KMS-11 (cell line): Measurements from ENCODE around the gene OPN1LW.

Source experiments
- H2AFZ ChIP-seq: fragments of 200-600 bp; sonication (generic); 2 replicates; pipeline ENCODE4 v1.6.1; 2016; ENCODE audit warnings: antibody characterized with exemption, mixed run types, low read depth
- H3K27ac ChIP-seq: fragments of 200-600 bp; sonication (generic); 2 replicates; pipeline ENCODE4 v1.6.1; 2016; ENCODE audit warnings: mild to moderate bottlenecking, mixed run types
- H3K27me3 ChIP-seq: fragments of 200-600 bp; sonication (generic); 2 replicates; pipeline ENCODE4 v1.6.1; 2017; ENCODE audit warnings: mild to moderate bottlenecking, low read depth, mixed run types, moderate library complexity; ENCODE audit not compliant: insufficient read depth
- H3K36me3 ChIP-seq: fragments of 200-600 bp; sonication (generic); 2 replicates; pipeline ENCODE4 v1.6.1; 2017; ENCODE audit warnings: mild to moderate bottlenecking, mixed run types; ENCODE audit not compliant: insufficient read depth
- H3K4me1 ChIP-seq: fragments of 200-600 bp; sonication (generic); 2 replicates; pipeline ENCODE4 v1.6.1; 2016; ENCODE audit warnings: mild to moderate bottlenecking, low read depth, mixed run types; ENCODE audit not compliant: poor library complexity, severe bottlenecking
- H3K4me2 ChIP-seq: fragments of 200-600 bp; sonication (generic); 2 replicates; pipeline ENCODE4 v1.7.0; 2016; ENCODE audit warnings: mild to moderate bottlenecking, mixed run types
- H3K4me3 ChIP-seq: fragments of 200-600 bp; sonication (generic); IDR thresholded peaks from 2 replicates; pipeline ENCODE4 v1.6.1; 2017; ENCODE audit warnings: low read depth, low read length, mixed read lengths; ENCODE audit not compliant: insufficient read depth
- H3K79me2 ChIP-seq: fragments of 200-600 bp; sonication (generic); 2 replicates; pipeline ENCODE4 v1.6.1; 2016; ENCODE audit warnings: low read depth, mixed run types; ENCODE audit not compliant: insufficient read depth
- H3K9ac ChIP-seq: fragments of 200-600 bp; sonication (generic); 2 replicates; pipeline ENCODE4 v1.6.1; 2016; ENCODE audit warnings: mild to moderate bottlenecking, mixed run types
- H4K20me1 ChIP-seq: fragments of 200-600 bp; sonication (generic); 2 replicates; pipeline ENCODE4 v1.6.1; 2016; ENCODE audit warnings: mild to moderate bottlenecking, mixed run types; ENCODE audit not compliant: insufficient read depth
- TF ChIP-seq, protein P1 (sequence below): fragments of 200-600 bp; sonication (generic); conservative IDR thresholded peaks from 2 replicates; pipeline ENCODE4 v1.6.1; 2017; ENCODE audit warnings: low read depth, mild to moderate bottlenecking, antibody characterized with exemption, low read length, moderate library complexity, mixed read lengths

Gene OPN1LW

DNA sequence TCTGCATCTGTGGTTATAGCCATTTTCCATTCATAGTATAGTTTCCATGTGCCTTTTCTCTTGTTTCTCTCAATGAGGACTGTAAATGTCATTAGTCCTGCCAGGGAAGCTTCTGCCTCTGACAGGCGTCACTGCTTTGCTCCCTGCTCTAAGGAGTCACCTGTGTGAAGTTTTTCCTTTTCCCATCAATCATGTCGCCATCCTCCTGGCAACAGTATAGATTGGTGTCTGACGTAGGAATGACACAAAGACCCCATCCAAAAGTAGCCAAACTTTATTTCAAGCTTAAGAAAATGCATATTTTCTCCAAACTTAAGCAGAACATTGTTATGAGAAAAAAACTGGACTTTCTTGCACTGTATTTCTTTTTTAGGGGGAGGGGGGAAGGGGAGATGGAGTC lies 23.5 kb upstream of the OPN1LW start:
- Histone ChIP-seq H4K20me1 (no peaks in the 10 kb centered on the region), H3K4me2 (no peak overlapping the region), H3K27ac (no peak overlapping the region), H3K9ac (no peak overlapping the region), H3K4me1 (peaks cover 8% of the 10 kb centered on the region), H2AFZ (no peak overlapping the region), H3K27me3 (no peaks in the 10 kb centered on the region), H3K79me2 (no peaks in the 10 kb centered on the region), H3K36me3 (no peaks in the 10 kb centered on the region), H3K4me3 (no peak overlapping the region)
- TF ChIP-seq, protein P1, sequence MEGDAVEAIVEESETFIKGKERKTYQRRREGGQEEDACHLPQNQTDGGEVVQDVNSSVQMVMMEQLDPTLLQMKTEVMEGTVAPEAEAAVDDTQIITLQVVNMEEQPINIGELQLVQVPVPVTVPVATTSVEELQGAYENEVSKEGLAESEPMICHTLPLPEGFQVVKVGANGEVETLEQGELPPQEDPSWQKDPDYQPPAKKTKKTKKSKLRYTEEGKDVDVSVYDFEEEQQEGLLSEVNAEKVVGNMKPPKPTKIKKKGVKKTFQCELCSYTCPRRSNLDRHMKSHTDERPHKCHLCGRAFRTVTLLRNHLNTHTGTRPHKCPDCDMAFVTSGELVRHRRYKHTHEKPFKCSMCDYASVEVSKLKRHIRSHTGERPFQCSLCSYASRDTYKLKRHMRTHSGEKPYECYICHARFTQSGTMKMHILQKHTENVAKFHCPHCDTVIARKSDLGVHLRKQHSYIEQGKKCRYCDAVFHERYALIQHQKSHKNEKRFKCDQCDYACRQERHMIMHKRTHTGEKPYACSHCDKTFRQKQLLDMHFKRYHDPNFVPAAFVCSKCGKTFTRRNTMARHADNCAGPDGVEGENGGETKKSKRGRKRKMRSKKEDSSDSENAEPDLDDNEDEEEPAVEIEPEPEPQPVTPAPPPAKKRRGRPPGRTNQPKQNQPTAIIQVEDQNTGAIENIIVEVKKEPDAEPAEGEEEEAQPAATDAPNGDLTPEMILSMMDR, result no peak

DNA sequence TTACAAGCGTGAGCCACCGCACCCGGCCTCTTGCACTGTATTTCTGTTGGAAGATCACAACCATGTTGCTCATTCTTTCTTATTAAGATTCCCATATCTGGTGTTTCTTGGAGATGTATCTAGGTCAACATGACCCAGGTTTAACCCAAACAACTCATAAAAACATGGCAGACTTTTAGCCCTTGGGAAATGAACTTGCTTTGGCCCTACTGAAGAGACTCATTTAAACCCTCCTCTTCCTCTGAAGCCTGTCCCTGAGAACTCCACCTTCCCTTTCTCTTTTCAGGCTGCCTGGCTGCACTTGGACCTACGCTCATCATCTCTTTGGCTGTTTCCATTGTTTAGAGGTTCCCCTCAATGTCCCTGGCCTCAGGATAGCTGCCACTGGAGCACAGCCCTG lies 22.8 kb upstream of the OPN1LW start:
- no peak overlapping the region for H3K9ac ChIP-seq
- H4K20me1 ChIP-seq, result no peaks in the 10 kb centered on the region
- peaks cover 8% of the 10 kb centered on the region for H3K4me1 ChIP-seq
- H3K27ac ChIP-seq, result no peak overlapping the region
- no peaks in the 10 kb centered on the region for H3K79me2 ChIP-seq
- H3K4me3 ChIP-seq, result no peak overlapping the region
- H3K36me3 ChIP-seq, result no peaks in the 10 kb centered on the region
- H3K27me3 ChIP-seq, result no peaks in the 10 kb centered on the region
- no peak overlapping the region for H3K4me2 ChIP-seq
- TF ChIP-seq, protein P1, result no peak
- H2AFZ ChIP-seq, result no peak overlapping the region

DNA sequence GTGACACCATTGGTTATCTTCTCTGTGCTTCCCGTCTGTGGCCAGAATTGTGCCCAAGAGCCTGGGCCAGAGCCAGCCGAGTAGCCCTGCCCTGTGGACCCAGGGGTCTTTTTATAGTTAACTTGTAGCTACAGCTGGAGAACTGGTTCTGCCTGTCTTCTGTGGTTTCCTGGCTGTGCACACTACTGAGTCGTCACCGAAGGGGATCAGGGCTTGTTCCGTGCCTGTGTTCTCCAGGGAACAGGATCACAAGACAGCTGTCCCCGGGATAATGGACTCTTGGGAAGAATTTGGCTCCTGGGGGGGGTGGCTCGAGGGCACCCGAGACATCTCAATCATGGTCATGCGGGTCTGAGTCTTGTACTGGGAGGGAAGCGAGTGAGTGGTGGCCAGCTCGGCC lies 22.1 kb upstream of the OPN1LW start:
- no peaks in the 10 kb centered on the region for H3K36me3 ChIP-seq
- H2AFZ ChIP-seq, result no peak overlapping the region
- no peak overlapping the region for H3K4me3 ChIP-seq
- no peaks in the 10 kb centered on the region for H3K27me3 ChIP-seq
- H3K79me2 ChIP-seq, result no peaks in the 10 kb centered on the region
- TF ChIP-seq, protein P1, result no peak
- no peak overlapping the region for H3K27ac ChIP-seq
- no peak overlapping the region for H3K9ac ChIP-seq
- peaks cover 8% of the 10 kb centered on the region for H3K4me1 ChIP-seq
- H3K4me2 ChIP-seq, result no peak overlapping the region
- H4K20me1 ChIP-seq, result no peaks in the 10 kb centered on the region

- H3K4me2 ChIP-seq, result no peak overlapping the region
- no peak overlapping the region for H3K9ac ChIP-seq
- no peak overlapping the region for H3K27ac ChIP-seq
- H2AFZ ChIP-seq, result no peak overlapping the region; the same call in 1 of the 2 replicates
- H3K79me2 ChIP-seq, result no peaks in the 10 kb centered on the region
- H4K20me1 ChIP-seq, result no peaks in the 10 kb centered on the region
- H3K4me3 ChIP-seq, result no peak overlapping the region
- peaks cover 8% of the 10 kb centered on the region for H3K4me1 ChIP-seq
- H3K27me3 ChIP-seq, result no peaks in the 10 kb centered on the region
- no peaks in the 10 kb centered on the region for H3K36me3 ChIP-seq
- TF ChIP-seq, protein P1, result no peak
Observed at GRCh38 chrX:154123241-154124219, 20.5 kb upstream of the OPN1LW start.
